ENCODE data around the gene SLC9A3. TPM values are rescaled to one million over a fixed set of nuclear protein-coding genes. Genes with fewer than 3 reads are reported as not detected.

SLC9A3 gene
- total RNA-seq, 1 donor from 2014 or later = 1.6 TPM

- no peak for ATAC-seq
Measured at GRCh38 chr5:440401-441201, 83.6 kb downstream of the SLC9A3 start.

- no peak for ATAC-seq
Measured at GRCh38 chr5:439636-440035, 84.6 kb downstream of the SLC9A3 start.

- ATAC-seq = no peak
Measured at GRCh38 chr5:439181-439580, 85.1 kb downstream of the SLC9A3 start.

GRCh38 chr5:438481-438981 lies 85.7 kb downstream of the SLC9A3 start:
- no peak for ATAC-seq

GRCh38 chr5:437281-437771 lies 86.9 kb downstream of the SLC9A3 start:
- ATAC-seq = no peak

GRCh38 chr5:436641-436975 lies 87.6 kb downstream of the SLC9A3 start:
- ATAC-seq = no peak

- peak; percentile 49 for ATAC-seq
Measured at GRCh38 chr5:435961-436640, 88.1 kb downstream of the SLC9A3 start.

GRCh38 chr5:435156-435790 lies 89.0 kb downstream of the SLC9A3 start:
- ATAC-seq = no peak

- ATAC-seq = no peak
Measured at GRCh38 chr5:434443-435146, 89.7 kb downstream of the SLC9A3 start.

GRCh38 chr5:433836-434235 lies 90.4 kb downstream of the SLC9A3 start:
- no peak for ATAC-seq

GRCh38 chr5:432928-433791 lies 91.1 kb downstream of the SLC9A3 start:
- ATAC-seq = no peak

- ATAC-seq = no peak
Measured at GRCh38 chr5:432201-432927, 91.9 kb downstream of the SLC9A3 start.

GRCh38 chr5:431711-432050 lies 92.6 kb downstream of the SLC9A3 start:
- no peak for ATAC-seq

GRCh38 chr5:431001-431710 lies 93.1 kb downstream of the SLC9A3 start:
- peak; percentile 39 for ATAC-seq

- ATAC-seq = no peak
Measured at GRCh38 chr5:430214-430925, 93.9 kb downstream of the SLC9A3 start.

GRCh38 chr5:429453-430188 lies 94.6 kb downstream of the SLC9A3 start:
- peak; percentile 70 for ATAC-seq

- no peak for ATAC-seq
Measured at GRCh38 chr5:428754-429452, 95.3 kb downstream of the SLC9A3 start.

- no peak for ATAC-seq
Measured at GRCh38 chr5:428219-428618, 96.0 kb downstream of the SLC9A3 start.
